T47D (cell line): ENCODE data around the gene BTN3A1.
A peak's percentile ranks its signal among the peaks of the same experiment; 100 is the strongest.
"Not testable (repeated sequence)": the region's sequence is repeated elsewhere in the genome, so short reads cannot be mapped to it uniquely, and the experiment has no call there.

Experiments used
- DNase-seq, 2 experiments: peaks; one replicate each; pipeline versions ENCODE4 v3.0.0 to v3.0.0-alpha.2; 2011 to 2012; ENCODE audit warnings: low read depth in 1 of 2, low spot score in 1 of 2
- JUND ChIP-seq: IDR thresholded peaks from 2 replicates; pipeline ENCODE4 v1.6.1; 2012; ENCODE audit warnings: low read depth
- in situ Hi-C: cut with HindIII; loops from 2 replicates; pipeline ENCODE4 v1.10.0; 2016; ENCODE audit warnings: low sequenced_read_pairs, low pct_unique_long_range_greater_than_20kb

BTN3A1 gene

DNA sequence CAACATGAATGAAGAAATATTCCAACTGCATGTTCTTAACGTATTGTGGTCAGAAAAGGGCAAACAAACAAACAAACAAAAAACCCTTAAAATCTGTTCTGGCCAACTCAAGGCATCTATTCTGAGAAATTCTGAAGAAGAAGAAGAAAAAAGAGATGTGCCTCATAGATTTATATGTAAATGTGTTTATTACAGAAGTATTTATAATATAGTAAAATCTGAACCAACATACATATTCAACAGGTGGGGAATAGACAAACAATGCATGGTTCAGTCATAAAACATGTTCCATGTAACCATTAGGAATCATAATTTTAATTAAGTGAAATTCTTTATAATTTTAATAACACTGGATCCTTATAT, 36.5 kb upstream of the BTN3A1 start:
- TF ChIP-seq JUND: no peak
- in situ Hi-C loops: no loop called here
- no peak for DNase-seq

DNA sequence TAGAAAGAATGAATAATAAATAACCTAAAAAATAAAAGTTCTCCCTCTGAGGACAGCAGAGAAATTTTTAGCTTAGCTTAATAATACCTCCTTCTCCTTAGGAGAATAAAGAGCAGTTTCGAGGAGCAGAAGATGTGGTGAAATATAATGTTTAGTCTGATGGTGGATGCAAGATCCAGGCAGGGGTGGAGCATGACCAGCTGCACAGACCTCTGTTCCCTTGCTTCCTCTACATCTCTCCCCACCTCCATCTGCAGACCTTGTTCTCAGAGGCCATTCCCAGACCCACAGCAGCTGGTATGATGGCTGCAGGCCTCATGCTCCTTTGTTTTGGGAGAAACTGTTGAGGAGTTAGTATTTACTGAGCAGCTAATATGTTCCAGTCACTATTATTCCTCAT, 35.6 kb upstream of the BTN3A1 start:
- in situ Hi-C loops: no loop called here
- no peak for DNase-seq

DNA sequence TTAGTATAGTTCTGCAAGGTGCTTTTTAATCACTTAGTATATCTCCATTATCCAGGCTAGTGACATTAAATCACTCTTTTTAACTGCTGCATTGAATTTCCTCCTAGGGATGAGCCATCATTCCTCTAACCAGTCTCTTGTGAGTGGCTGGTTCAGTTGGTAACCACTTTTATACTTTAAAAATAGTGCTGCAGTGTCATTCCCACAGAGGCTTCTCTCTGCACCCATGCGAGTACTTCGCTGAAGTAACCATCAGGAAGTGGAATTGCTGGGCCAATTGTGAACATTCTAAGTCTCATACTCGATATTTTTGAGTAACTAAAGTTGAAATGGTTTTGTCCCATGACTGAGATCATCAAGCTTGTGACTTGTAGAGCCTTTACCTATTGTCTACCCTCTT, 35.0 kb upstream of the BTN3A1 start:
- no peak for TF ChIP-seq JUND
- in situ Hi-C loops: no loop called here
- no peak for DNase-seq

More for the DNA sequence above, 35.6 kb upstream of the BTN3A1 start:
- TF ChIP-seq JUND: no peak

DNA sequence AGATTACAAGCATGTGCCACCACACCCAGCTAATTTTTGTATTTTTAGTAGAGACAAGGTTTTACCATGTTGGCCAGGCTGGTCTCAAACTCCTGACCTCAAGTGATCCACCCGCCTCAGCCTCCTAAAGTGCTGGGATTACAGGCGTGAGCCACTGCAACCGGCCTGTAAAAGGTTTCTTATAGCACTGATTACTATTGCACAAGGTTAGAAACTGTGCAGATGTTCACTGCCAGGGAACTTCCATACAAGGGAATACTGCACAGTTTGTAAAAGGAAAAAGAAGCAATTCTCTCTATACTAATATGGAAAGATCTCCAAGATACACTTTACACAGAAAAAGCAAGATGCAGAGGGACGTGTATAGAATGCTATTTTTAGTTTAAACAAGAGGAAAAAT, 30.3 kb upstream of the BTN3A1 start:
- in situ Hi-C loops, DNase-seq: not testable (repeated sequence)

DNA sequence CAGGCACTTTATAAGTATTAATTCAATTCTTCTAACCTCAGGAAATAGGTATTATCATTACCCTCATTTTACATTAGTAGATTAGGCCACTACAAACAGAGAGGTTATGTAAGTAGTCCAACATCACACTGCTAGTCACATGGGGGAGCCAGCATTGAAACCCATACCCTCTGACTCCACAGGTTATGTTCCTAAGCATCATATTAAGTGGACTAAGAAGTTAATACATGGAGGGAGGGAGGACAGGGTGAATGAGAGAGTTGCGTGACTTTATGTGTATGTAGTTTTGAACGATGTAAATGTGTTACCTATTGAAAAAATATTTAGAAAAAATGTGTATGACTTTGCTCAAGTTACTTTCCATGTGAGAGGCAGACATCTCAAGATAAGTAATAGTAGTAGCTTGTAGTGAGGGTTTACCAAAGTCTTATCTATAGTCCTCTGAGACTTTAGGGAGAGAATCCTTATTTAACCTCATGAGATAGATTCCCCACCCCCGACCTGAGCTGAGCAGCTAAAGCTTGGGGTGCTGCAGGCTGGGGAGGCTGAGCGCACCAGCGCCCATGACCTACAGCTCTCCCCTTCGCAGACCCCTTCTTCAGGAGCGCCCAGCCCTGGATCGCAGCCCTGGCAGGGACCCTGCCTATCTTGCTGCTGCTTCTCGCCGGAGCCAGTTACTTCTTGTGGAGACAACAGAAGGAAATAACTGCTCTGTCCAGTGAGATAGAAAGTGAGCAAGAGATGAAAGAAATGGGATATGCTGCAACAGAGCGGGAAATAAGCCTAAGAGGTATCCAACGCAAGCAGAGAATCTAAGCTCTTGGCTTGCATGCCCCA, 29.5 kb upstream of the BTN3A1 start:
- no peak for TF ChIP-seq JUND
- in situ Hi-C loops: no loop called here
- DNase-seq: no peak

DNA sequence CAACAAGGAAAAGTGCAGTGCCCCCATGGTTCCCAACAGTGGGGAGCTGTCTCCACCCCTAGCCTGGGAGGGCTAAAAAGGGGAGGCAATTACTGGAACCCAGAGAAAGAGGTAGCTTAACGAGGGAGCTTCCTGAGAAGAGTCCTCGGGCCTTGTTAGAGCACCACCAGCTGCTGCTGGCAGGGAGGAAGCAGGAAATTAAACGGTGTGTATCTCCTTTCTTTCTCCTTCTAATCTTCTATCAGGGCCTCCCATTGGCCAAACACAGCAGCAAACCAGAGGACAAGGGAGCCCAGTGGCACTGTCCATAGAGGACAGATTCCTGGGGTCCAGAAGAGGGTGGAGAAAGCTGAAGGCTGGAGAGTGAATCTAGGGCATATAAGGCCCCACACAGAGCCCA, 26.8 kb upstream of the BTN3A1 start:
- TF ChIP-seq JUND: no peak

DNA sequence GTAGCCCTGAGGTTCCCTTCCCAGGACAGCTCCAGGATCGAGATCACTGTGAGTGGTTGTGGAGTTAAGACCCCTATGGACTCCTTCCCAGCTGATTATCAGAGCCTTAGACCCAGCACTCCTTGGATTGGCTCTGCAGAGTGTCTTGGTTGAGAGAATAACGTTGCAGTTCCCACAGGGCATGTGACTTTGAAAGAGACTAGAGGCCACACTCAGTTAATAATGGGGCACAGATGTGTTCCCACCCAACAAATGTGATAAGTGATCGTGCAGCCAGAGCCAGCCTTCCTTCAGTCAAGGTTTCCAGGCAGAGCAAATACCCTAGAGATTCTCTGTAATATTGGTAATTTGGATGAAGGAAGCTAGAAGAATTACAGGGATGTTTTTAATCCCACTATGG, 24.4 kb upstream of the BTN3A1 start:
- DNase-seq: no peak
- in situ Hi-C loops: no loop called here
- no peak for TF ChIP-seq JUND

More for the DNA sequence above, 26.8 kb upstream of the BTN3A1 start:
- in situ Hi-C loops: no loop called here
- no peak for DNase-seq

DNA sequence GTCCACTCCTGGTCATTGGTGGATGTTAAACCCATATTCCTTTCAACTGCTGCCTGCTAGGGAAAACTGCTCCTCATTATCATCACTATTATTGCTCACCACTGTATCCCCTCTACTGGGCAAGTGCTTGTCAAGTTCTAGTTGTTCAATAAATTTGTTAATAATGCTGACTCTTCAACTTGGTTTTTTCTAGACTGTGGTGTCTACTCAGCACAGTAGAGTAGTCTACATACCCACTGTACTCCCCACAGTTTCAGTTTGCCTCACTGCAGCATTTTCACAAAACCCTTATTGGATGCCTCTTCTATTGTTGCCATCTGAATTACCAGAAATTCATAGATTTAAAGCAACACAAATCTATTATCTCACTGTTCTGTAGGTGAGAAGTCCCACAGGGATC, 23.9 kb upstream of the BTN3A1 start:
- DNase-seq, in situ Hi-C loops: not testable (repeated sequence)

DNA sequence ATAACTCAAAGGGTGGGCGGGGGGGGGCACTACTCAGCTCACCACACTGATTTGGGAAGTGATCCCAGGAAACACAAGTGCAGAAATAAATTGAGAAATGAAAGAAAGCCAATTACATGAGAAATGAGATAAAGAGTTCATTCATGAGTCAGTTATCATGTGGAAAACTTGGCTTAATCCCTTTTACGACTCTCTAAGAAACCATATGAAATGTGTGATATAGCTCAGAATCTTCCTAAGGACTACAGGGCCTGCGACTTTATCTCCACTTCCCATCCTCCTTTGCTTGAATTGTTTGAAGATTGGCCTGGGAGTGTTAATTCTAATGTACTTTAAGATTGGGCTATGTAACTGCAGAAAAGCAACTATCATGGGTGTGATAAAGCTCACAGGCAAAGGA, 22.8 kb upstream of the BTN3A1 start:
- in situ Hi-C loops: no loop called here
- DNase-seq: no peak
- no peak for TF ChIP-seq JUND

DNA sequence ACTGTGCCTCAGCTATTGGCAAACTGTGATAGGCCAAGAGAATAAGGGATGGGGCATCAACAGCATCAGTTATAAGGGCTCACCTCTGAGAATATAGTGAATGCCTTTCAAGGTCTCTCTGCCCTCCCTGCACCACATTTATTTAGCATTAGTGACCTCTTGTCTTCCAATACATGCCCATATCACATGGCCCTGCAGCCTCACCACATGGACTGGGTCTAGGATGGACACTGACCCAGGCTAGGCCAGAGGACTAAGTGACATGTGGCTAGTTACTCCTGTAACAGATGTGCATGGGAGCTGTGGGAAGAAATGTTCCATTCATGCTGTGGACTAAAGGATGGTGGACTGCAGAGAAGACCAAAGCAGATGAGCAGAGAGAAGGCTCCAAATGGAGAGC, 22.3 kb upstream of the BTN3A1 start:
- TF ChIP-seq JUND: no peak
- in situ Hi-C loops: no loop called here
- DNase-seq: no peak

DNA sequence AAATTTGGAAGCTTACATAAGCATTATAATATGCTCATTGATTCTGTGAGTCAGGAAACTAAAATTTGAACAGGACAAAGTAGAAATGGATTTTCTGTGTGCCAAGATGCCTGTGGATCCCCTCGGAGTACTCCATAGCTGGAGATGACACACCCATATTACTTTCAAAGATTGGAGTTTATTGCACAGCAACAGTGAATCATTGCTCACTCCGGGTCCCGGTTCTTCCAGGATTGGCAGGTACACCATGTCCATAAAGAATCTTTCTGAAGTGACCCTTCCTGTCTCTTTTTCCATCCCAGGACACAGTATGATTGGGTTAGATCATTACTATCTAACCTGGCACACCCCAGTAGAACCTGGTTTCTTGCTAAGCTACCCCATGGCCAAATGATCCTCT, 21.8 kb upstream of the BTN3A1 start:
- in situ Hi-C loops: no loop called here

DNA sequence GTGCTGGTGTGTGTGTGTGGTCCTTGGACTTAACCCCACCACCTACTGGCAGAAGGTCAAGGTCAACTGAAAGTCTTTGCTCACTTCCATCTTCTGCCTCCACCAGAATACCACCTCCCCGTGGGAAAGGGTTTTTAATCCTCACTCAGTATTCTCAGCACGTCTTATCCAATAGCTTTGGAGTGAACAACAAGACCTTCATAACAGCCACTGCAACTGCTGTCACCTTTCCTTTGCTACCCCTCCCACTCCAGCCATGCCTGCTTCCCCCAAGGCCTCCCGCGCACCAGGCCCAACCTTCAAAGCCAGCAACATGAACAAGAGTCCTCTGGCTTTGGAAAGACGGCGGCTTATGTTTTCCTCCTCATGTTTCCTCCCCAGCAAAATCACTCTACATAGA, 20.0 kb upstream of the BTN3A1 start:
- in situ Hi-C loops: no loop called here
- no peak for DNase-seq
- no peak for TF ChIP-seq JUND

More for the DNA sequence above, 21.8 kb upstream of the BTN3A1 start:
- no peak for DNase-seq
- TF ChIP-seq JUND: no peak

DNA sequence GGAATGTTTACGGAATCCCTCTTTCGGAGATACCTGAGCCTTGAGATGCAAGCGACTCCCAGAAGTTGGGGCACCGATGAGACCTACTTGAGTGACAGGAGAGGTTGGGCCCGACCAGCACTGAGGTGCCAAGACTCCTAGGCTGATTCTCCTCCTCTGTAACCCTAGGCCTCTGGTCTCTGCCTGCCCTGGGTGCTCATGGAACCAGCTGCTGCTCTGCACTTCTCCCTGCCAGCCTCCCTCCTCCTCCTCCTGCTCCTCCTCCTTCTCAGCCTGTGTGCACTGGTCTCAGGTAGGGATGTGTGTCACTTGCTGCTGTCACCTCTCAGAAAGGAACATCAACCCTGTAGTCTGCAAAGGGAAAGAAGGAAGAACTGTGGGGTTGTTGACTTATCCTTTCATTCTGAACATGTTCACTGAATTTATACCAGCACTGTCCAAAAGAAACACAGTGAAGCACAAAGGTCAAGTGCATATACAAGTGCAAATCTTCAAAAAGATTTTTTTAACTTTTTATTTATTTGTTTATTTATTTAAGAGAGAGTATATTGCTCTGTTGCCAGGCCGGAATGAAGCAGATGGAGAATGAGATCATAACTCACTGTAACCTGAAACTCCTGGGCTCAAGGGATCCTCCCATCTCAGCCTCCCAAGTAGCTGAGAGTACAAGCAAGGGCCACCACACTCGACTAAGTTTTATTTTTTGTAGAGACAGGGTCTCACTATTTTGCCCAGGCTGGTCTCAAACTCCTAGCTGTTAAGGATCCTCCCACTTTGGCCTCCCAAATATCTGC, 18.3 kb upstream of the BTN3A1 start:
- TF ChIP-seq JUND: no peak
- DNase-seq: peak in 1 of 2 experiments; percentile 66
- in situ Hi-C loops: no loop called here
